ENCODE measurements around the gene GALNS. TPM values are rescaled to one million over a fixed set of nuclear protein-coding genes. Genes with fewer than 3 reads are reported as not detected.

GALNS gene
- total and polyA plus RNA-seq, 2 of the 8 experiments (the other 6 are each of a cell fraction or from before 2014, with no cell fraction given) = 8.9 to 17.8 TPM

GRCh38 chr16:88803264-88803987 lies 53.3 kb downstream of the GALNS start, which contains the start of gene CDT1:
CDT1 (plus strand) TSS chr16:88803789; CDS start chr16:88803832, 43 bp downstream.
- Histone ChIP-seq H4K20me1 (replicated peaks in 1 of 2; ENCODE audit: control insufficient read depth in 1 of 2, insufficient read depth in 2 of 2, low read length in 2 of 2) (peaks cover 19 to 29% of the 10 kb centered on the region in 2 experiments), H3K4me2 (ENCODE audit: insufficient read depth in 1 of 2, low read depth in 2 of 2, low read length in 2 of 2) (peak within 1 kb of the TSS; percentile 87 to 95), H3K4me3 (ENCODE audit: extremely low read depth in 1 of 4, insufficient read depth in 2 of 4, low read depth in 3 of 4, low read length in 4 of 4) (peak within 1 kb of the TSS; percentile 59 to 84 (median 80)), H3K4ac (replicated peaks; ENCODE audit: insufficient read length, low read depth, low read length) (peak within 1 kb of the TSS; percentile 96), H3K27ac (ENCODE audit: low read depth, low read length) (peak within 1 kb of the TSS; percentile 63; the same call in 1 of the 2 replicates), H4K8ac (ENCODE audit: extremely low read depth, insufficient read depth, low read length) (peak within 1 kb of the TSS; percentile 93), H3K9ac (replicated peaks in 1 of 4; ENCODE audit: extremely low read depth in 1 of 4, low read depth in 3 of 4, low read length in 3 of 4) (peak within 1 kb of the TSS; percentile 66 to 95 (median 80)), H3K23ac (ENCODE audit: insufficient read length) (no peak within 1 kb of the TSS), H4K91ac (replicated peaks; ENCODE audit: insufficient read length, low read length) (peak within 1 kb of the TSS; percentile 74), H2BK120ac (replicated peaks; ENCODE audit: low read depth, low read length) (no peak within 1 kb of the TSS), H3K18ac (ENCODE audit: extremely low read depth, low read length) (peak within 1 kb of the TSS; percentile 71), H2BK12ac (ENCODE audit: low read depth, low read length) (no peak within 1 kb of the TSS), H3K4me1 (replicated peaks in 1 of 4; ENCODE audit: control insufficient read depth in 3 of 4, insufficient read depth in 4 of 4, low read length in 3 of 4) (peaks cover 0 to 12% (median 9%) of the 10 kb centered on the region in 4 experiments; a peak in 5 of 7 replicates), H3K79me2 (ENCODE audit: control insufficient read depth in 1 of 2, insufficient read depth in 2 of 2, low read length in 2 of 2) (peaks cover 0 to 16% of the 10 kb centered on the region in 2 experiments; a peak in 2 of 4 replicates), H2AFZ (ENCODE audit: low read length) (no peak within 1 kb of the TSS), H2BK15ac (ENCODE audit: low read length) (no peak within 1 kb of the TSS), H3K27me3 (replicated peaks in 1 of 4; ENCODE audit: control insufficient read depth in 3 of 4, extremely low read depth in 1 of 4, insufficient read depth in 3 of 4, low read length in 3 of 4) (no peaks in the 10 kb centered on the region), H2BK5ac (ENCODE audit: low read depth, low read length) (no peak within 1 kb of the TSS; the same call in 1 of the 2 replicates), H4K5ac (ENCODE audit: insufficient read length, low read depth, low read length) (peak within 1 kb of the TSS; percentile 86), H2BK20ac (ENCODE audit: low read length) (no peak within 1 kb of the TSS), H3K79me1 (ENCODE audit: low read depth, low read length) (peaks cover 12% of the 10 kb centered on the region), H2AK5ac (ENCODE audit: low read depth, low read length) (no peak within 1 kb of the TSS), H3K9me3 (ENCODE audit: insufficient read depth in 2 of 2, low read depth in 1 of 2, low read length in 1 of 2) (no peaks in the 10 kb centered on the region), H3K23me2 (ENCODE audit: low read depth, low read length) (peaks cover 7% of the 10 kb centered on the region; the same call in 1 of the 2 replicates), H3K36me3 (ENCODE audit: control insufficient read depth in 2 of 4, insufficient read depth in 4 of 4, low read length in 3 of 4) (peaks cover 30 to 40% (median 37%) of the 10 kb centered on the region in 4 experiments), H3K14ac (ENCODE audit: insufficient read length) (no peak within 1 kb of the TSS), H3K56ac (replicated peaks; ENCODE audit: insufficient read length, low read depth, low read length) (peak within 1 kb of the TSS; percentile 30)
- DNase-seq (ENCODE audit: low read depth in 1 of 2, low spot score in 2 of 2) = peak in 1 of 2 experiments; percentile 96
- POLR2A ChIA-PET (ENCODE audit: partially characterized antibody) = interaction anchor here (0.7 to 1.7 kb wide), 8 partner anchors 9 to 324 kb away, joined by 3 to 5 read pairs (median 4); partner anchors contain the start of gene APRT
- CTCF ChIA-PET (ENCODE audit: partially characterized antibody) = interaction anchor here (0.6 to 1.8 kb wide), 7 partner anchors 10 to 363 kb away, joined by 3 to 6 read pairs (median 4); no protein-coding TSS in a partner anchor
- FAIRE-seq = no peak
- 3% methylated on average over 20 of the region's 98 CpGs; no CpG with 5 or more reads in 1 of the 2 experiments for WGBS, 2 experiments (ENCODE audit: extremely low coverage in 1 of 2, insufficient coverage in 1 of 2, insufficient read length in 1 of 2, insufficient replicate concordance in 2 of 2, low coverage in 1 of 2, low lambda C conversion rate in 2 of 2, missing lambda C conversion rate in 1 of 2)
- TF ChIP-seq GABPA (IDR thresholded peaks at IDR 0.05; ENCODE audit: borderline replicate concordance, insufficient read depth, low read length) (no peak), EZH2 (IDR thresholded peaks at IDR 0.05; ENCODE audit: low read depth, low read length, severe bottlenecking) (no peak), SIX5 (IDR thresholded peaks at IDR 0.05; ENCODE audit: low read depth, low read length) (no peak), PHF8 (conservative IDR thresholded peaks at IDR 0.05; ENCODE audit: low read depth, low read length) (peak; percentile 54; the same call in 1 of the 2 replicates), POLR2AphosphoS5 (IDR thresholded peaks at IDR 0.05; ENCODE audit: low read depth, low read length) (peak; percentile 67), E2F6 (IDR thresholded peaks at IDR 0.05) (peak; percentile 90), RFX5 (IDR thresholded peaks at IDR 0.05; ENCODE audit: borderline replicate concordance, low read depth, low read length) (no peak), BRCA1 (IDR thresholded peaks at IDR 0.05; ENCODE audit: low read depth, low read length) (no peak), TAF7 (optimal IDR thresholded peaks at IDR 0.05; ENCODE audit: borderline replicate concordance, low read depth, low read length) (peak; percentile 36), KDM4A (IDR thresholded peaks at IDR 0.05; ENCODE audit: low read depth, low read length, severe bottlenecking) (no peak)
